ENCODE measurements around the gene SLC9A7.

Gene SLC9A7

GRCh38 chrX:46573892-46574773, 184.8 kb downstream of the SLC9A7 start:
- TF ChIP-seq TAF1 (IDR thresholded peaks at IDR 0.05; ENCODE audit: low read depth, low read length) (no peak), PAX5 (IDR thresholded peaks at IDR 0.05; ENCODE audit: insufficient read depth, low read length, severe bottlenecking) (no peak), POLR2AphosphoS5 (IDR thresholded peaks at IDR 0.05; ENCODE audit: low read depth, low read length) (no peak), POLR2A (IDR thresholded peaks at IDR 0.05; ENCODE audit: low read depth, low read length) (no peak), SPI1 (IDR thresholded peaks at IDR 0.05; ENCODE audit: low read depth, low read length) (no peak), POU2F2 (IDR thresholded peaks at IDR 0.05; ENCODE audit: low read depth, low read length) (no peak)
- FAIRE-seq (no peak), DNase-seq (ENCODE audit: insufficient read length, low spot score) (no peak)

GRCh38 chrX:46573331-46573891, 185.5 kb downstream of the SLC9A7 start, which contains the start of gene CHST7:
Gene CHST7 (plus strand): TSS chrX:46573765. CDS start chrX:46573932, 167 bp downstream.
- TF ChIP-seq SPI1 (IDR thresholded peaks at IDR 0.05; ENCODE audit: low read depth, low read length) = no peak
- no peak for TF ChIP-seq POLR2A (IDR thresholded peaks at IDR 0.05; ENCODE audit: low read depth, low read length)
- TF ChIP-seq TAF1 (IDR thresholded peaks at IDR 0.05; ENCODE audit: low read depth, low read length) = no peak
- TF ChIP-seq POU2F2 (IDR thresholded peaks at IDR 0.05; ENCODE audit: low read depth, low read length) = no peak
- no peak for TF ChIP-seq PAX5 (IDR thresholded peaks at IDR 0.05; ENCODE audit: insufficient read depth, low read length, severe bottlenecking)
- no peak for TF ChIP-seq POLR2AphosphoS5 (IDR thresholded peaks at IDR 0.05; ENCODE audit: low read depth, low read length)
- peak; percentile 98 for FAIRE-seq
- DNase-seq (ENCODE audit: insufficient read length, low spot score) = no peak

DNA sequence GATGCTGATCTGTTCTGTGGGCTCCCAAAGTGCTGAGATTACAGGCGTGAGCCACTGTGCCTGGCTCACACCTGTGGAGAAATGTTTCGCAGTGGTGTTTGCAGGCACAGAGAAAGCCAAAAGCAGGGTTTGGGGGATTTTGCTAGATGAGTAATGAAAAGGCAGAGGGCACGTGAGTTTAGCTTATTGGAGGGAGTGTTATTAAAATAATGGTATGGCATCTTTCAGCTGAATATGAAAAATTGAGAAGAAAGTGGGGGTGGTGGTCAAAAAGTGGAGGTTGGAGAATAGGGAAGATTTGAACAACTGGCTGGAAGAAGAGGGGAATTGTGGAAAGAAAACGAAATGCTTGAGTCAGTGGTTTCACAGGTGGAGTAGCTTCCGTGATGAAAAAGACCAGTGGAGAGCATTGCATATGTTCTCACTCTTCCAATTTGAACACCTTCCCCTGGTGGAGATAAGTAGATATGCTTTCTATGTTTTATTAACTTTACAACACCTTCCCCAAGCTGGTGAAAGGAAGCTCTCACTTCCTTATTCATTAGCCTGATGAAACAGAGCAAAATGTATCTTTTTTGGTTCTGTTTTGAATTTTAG, 186.5 kb downstream of the SLC9A7 start:
- TF ChIP-seq SPI1 (IDR thresholded peaks at IDR 0.05; ENCODE audit: low read depth, low read length) (peak; percentile 86), POLR2AphosphoS5 (IDR thresholded peaks at IDR 0.05; ENCODE audit: low read depth, low read length) (no peak), TAF1 (IDR thresholded peaks at IDR 0.05; ENCODE audit: low read depth, low read length) (no peak), POU2F2 (IDR thresholded peaks at IDR 0.05; ENCODE audit: low read depth, low read length) (no peak), POLR2A (IDR thresholded peaks at IDR 0.05; ENCODE audit: low read depth, low read length) (no peak), PAX5 (IDR thresholded peaks at IDR 0.05; ENCODE audit: insufficient read depth, low read length, severe bottlenecking) (no peak)
- DNase-seq (ENCODE audit: insufficient read length, low spot score) = no peak
- FAIRE-seq = no peak

GRCh38 chrX:46571423-46572339, 187.2 kb downstream of the SLC9A7 start:
- FAIRE-seq = peak; percentile 75
- DNase-seq (ENCODE audit: insufficient read length, low spot score) = no peak
- no peak for TF ChIP-seq POLR2A (IDR thresholded peaks at IDR 0.05; ENCODE audit: low read depth, low read length)
- TF ChIP-seq PAX5 (IDR thresholded peaks at IDR 0.05; ENCODE audit: insufficient read depth, low read length, severe bottlenecking) = no peak
- peak; percentile 72; the same call in 1 of the 2 replicates for TF ChIP-seq POU2F2 (IDR thresholded peaks at IDR 0.05; ENCODE audit: low read depth, low read length)

DNA sequence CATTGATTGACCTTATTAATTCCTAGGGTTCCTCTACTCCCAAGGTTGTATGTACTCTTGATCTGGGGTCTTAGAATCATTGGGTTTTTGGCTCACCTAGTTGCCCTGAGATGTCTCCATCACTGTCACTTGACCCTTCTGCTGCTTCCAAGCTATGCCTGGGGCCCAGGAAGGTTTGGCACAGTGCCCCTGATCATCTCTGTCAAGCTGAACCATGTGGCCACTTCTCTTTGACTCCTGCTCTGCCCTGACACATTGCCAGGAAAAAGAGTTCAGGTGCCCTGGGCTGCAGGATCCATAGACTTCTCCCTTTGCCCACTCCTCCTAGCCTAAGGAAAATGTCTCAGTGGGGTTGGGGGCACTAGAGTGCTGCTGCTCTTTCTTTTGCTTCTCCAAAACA, 189.3 kb downstream of the SLC9A7 start:
- DNase-seq (ENCODE audit: insufficient read length, low spot score) = no peak
- no peak for TF ChIP-seq PAX5 (IDR thresholded peaks at IDR 0.05; ENCODE audit: insufficient read depth, low read length, severe bottlenecking)
- no peak for TF ChIP-seq POLR2A (IDR thresholded peaks at IDR 0.05; ENCODE audit: low read depth, low read length)
- TF ChIP-seq SPI1 (IDR thresholded peaks at IDR 0.05; ENCODE audit: low read depth, low read length) = no peak
- TF ChIP-seq TAF1 (IDR thresholded peaks at IDR 0.05; ENCODE audit: low read depth, low read length) = no peak
- no peak for TF ChIP-seq POLR2AphosphoS5 (IDR thresholded peaks at IDR 0.05; ENCODE audit: low read depth, low read length)
- TF ChIP-seq POU2F2 (IDR thresholded peaks at IDR 0.05; ENCODE audit: low read depth, low read length) = no peak
- no peak for FAIRE-seq

GRCh38 chrX:46567388-46567787, 191.5 kb downstream of the SLC9A7 start:
- TF ChIP-seq SPI1 (IDR thresholded peaks at IDR 0.05; ENCODE audit: low read depth, low read length) (no peak), POLR2A (IDR thresholded peaks at IDR 0.05; ENCODE audit: low read depth, low read length) (no peak), POLR2AphosphoS5 (IDR thresholded peaks at IDR 0.05; ENCODE audit: low read depth, low read length) (no peak), POU2F2 (IDR thresholded peaks at IDR 0.05; ENCODE audit: low read depth, low read length) (no peak), TAF1 (IDR thresholded peaks at IDR 0.05; ENCODE audit: low read depth, low read length) (no peak), PAX5 (IDR thresholded peaks at IDR 0.05; ENCODE audit: insufficient read depth, low read length, severe bottlenecking) (no peak)
- FAIRE-seq (no peak), DNase-seq (ENCODE audit: insufficient read length, low spot score) (no peak)

DNA sequence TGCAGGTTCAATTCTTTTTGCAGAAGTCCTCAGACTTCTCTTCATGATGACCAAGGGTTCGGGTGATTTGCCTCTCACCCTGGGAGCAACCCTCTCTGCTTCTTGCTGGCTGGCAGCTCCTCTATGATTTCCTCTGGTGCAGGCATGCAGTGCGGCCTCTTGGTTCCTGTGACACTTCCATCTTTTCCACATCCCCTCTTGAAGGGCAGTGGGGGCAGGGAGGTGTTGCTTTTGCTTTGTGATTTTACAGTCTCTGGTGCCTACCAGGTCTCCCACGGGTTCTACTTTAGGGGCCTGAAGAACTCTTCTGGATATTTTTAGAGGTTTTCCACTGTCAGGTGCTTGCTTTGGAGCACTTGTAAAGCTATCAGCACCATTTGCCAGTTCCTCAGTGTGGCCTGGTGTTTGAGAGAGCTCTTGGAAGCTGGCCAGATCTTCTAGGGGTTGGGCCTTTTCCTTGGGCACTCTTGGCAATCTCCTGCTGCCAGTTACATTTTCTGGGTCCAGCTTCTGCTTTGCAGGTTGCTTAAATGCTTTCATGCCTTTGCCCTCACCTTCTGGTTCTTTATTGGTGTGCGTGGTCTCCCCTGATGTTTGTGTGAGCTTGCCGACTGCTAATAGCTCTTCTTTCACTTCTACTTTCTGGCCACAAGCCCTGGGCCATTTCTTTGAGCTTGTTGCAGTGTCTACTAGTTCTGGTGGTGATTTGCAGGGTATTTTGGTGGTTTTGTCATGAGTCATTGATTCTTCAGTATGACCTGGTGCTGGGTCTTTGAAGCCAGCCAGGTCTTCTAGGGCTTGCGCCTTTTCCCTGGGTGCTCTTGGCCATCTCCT, 196.9 kb downstream of the SLC9A7 start:
- DNase-seq (ENCODE audit: insufficient read length, low spot score) (peak; percentile 35), FAIRE-seq (peak; percentile 97)
- TF ChIP-seq SPI1 (IDR thresholded peaks at IDR 0.05; ENCODE audit: low read depth, low read length) = peak; percentile 81
- no peak for TF ChIP-seq PAX5 (IDR thresholded peaks at IDR 0.05; ENCODE audit: insufficient read depth, low read length, severe bottlenecking)
- no peak for TF ChIP-seq POU2F2 (IDR thresholded peaks at IDR 0.05; ENCODE audit: low read depth, low read length)

GRCh38 chrX:46559062-46559461, 199.9 kb downstream of the SLC9A7 start:
- DNase-seq (ENCODE audit: insufficient read length, low spot score) (no peak), FAIRE-seq (no peak)
- no peak for TF ChIP-seq PAX5 (IDR thresholded peaks at IDR 0.05; ENCODE audit: insufficient read depth, low read length, severe bottlenecking)
- no peak for TF ChIP-seq POLR2A (IDR thresholded peaks at IDR 0.05; ENCODE audit: low read depth, low read length)
- no peak for TF ChIP-seq SPI1 (IDR thresholded peaks at IDR 0.05; ENCODE audit: low read depth, low read length)
- no peak for TF ChIP-seq POU2F2 (IDR thresholded peaks at IDR 0.05; ENCODE audit: low read depth, low read length)
- no peak for TF ChIP-seq TAF1 (IDR thresholded peaks at IDR 0.05; ENCODE audit: low read depth, low read length)
- TF ChIP-seq POLR2AphosphoS5 (IDR thresholded peaks at IDR 0.05; ENCODE audit: low read depth, low read length) = no peak

Measured in GM12891 (cell line).